NCI-H748 (cell line): Measurements from ENCODE around the gene CDH18.

Experiments
- DNase-seq: peaks from one replicate; lab custom pipeline; 2025; ENCODE audit not compliant: unreplicated experiment; lab: John Stamatoyannopoulos, UW

CDH18 gene

DNA sequence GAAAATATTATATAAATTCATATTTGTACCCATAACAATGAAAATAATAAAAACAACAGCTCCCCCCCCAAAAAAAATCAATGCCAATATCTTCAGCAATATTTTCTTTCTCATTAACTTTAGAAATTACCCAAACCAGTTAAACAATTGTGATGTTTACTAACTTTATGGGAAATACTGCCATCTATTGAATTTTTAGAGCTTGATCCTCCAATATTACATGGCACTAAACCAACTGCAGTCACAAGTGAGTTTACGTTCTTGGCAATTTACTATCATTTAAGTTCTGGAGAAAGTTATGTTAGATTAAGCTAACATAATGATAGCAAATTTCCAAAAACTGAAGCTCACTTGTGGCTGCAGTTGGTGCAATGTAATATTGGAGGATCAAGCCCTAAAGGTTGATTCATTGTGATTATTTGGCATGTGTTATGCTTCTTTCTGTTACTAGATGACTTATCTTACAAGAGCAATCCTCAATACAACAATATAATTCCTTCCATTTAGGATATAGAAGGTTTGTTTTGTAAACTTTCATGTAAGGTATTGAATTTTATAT, 379.5 kb downstream of the CDH18 start:
- DNase-seq, result peak; percentile 74

DNA sequence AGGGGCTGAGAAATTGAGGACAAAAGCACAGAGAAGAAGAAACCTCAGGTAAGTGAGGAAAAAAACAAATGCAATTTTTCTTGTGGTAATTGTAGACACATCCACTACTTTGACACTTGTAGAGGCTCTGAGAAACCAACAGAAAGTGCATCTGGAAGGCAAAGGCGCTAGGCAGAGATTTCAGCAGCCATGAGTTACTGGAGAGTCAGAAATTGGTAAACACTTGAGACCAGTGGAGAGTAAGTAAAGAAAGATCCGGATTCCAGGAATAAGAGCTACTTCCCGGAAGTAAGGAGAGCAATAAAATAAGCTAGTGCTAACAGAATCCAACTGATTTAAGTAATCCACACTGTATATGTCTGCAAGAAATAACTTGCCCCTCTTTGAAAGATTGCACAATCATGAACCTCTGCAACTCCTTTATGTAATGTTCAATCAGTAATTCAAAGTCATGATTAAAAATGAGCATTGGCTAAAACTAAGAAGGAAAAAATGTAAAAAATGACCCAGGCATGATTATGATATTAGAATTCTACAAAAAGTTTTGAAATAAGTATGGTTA, 382.1 kb downstream of the CDH18 start:
- DNase-seq, result peak; percentile 36

DNA sequence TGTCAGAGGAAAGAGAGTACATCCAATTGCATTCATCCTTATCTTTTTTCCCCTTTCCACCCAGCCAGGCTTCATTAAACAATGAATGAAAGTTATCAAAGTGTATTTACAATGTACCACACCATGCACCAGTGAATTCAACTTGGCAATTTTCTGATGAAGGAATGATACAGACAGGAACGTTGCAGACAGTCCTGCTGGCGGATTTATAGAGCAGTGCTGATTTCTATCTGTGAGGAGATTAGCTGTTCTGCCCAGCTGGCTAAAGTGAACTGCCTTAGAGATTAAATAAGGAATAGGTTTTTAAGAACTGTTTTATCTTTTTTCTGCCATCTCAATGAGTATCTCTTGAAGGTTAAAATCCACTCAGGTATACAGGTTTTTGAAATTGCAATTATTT, 403.9 kb downstream of the CDH18 start:
- no peak for DNase-seq

DNA sequence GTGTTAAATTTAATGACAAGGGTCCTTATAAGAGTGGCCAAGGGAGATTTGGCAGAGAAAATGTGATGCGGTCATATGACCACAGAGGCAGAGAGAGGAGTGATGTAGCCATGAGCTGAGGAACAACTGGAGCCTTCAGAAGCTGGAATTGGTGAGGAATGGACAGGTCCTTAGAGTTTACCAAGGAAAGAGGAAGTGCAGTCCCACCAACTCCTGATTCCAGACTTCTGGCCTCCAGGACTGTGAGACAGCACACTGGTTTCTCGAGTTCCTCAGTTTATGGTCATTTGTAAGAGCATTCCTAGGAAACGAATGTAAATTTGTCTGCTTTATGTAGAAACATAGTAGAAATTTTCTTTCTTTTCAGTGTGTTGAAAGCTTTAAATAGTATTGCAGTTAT, 410.1 kb downstream of the CDH18 start:
- no peak for DNase-seq

DNA sequence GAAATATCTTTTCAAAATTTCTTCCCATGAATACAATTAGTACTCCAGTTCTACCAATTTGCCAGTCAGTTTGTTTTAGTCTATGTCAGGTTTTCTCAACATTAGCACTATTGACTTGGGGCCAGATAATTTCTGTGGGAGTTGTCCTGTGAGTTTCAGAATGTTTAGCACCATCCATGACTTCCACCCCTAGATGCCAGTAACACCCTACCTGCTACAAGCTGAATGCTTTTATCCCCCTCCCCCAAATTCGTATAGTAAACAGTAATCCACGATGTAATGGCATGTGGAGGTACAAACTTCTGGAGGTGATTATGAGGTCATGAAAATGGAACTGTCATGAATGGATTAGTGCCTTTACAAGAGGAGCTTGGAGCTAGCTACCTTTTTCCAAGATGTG, 420.0 kb downstream of the CDH18 start:
- no peak for DNase-seq

DNA sequence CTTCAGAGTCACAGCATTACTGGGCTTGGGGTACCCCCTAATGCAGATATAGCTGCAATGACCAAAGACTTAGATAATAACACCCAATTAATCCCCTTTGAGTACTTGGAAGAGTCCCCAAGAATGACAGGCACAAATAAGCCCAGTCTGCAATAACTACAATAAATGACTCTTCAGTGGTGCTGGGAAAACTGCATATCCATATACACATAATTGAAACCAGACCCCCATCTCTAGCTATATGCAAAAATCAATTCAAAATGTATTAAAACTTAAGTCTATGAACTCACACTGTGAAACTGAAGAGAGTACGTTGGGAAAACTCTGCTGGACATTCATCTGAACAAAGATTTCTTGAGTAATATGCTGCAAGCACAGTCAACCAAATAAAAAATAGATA, 422.5 kb downstream of the CDH18 start:
- DNase-seq, result no peak

DNA sequence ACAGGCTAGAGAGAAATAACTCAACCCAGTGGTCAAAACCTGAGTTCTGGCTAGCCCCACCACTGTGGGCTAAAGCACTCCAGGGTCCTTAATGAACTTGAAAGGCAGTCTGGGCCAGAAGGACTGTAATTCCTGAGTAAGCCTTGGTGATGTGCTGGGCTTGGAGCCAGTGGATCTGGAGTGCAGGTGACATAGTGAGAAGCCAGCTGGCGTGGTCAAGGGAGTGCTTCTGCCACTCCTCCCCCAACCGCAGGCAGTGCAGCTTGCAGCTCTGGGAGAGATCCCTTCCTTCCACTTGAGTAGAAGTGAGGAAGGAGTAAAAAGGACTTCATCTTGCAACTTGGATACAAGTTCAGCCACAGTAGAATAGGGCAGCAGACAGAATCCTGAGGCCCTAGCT, 424.0 kb downstream of the CDH18 start:
- DNase-seq, result peak; percentile 27

DNA sequence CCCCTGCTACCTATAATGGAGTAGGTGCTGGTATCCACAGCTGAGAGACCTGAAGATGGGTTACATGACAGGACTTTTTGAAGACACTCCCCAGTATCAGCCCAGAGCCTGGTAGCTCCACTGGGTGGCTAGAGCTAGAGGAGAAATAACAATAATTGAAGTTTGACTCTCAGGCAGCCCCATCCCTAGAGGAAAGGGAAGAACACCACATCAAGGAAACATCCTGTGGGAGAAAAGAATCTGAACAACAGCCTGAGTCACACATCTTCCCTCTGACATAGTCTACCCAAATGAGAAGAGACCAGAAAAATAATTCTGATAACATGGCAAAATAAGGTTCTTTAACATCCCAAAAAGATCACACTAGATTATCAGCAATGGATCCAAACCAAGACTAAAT, 432.1 kb downstream of the CDH18 start:
- DNase-seq, result no peak

DNA sequence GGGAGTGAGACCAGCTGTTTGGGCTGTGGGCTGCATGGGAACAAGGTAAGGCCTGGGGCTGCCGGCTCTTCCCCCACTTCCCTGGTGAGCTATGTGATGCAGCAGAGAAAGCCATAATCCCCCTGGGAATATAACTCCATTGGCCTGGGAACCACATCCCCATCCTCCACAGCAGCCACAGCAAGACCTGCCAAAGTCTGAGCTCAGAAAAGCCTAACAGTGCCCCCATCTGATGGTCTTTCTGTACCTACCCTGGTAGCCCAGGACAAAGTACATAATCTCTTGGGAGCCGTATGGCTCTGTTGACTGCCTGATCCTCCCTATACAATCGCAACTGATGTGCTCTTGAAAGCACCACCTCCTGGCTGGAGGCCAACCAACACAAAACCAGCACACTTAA, 432.6 kb downstream of the CDH18 start:
- DNase-seq, result peak; percentile 65

DNA sequence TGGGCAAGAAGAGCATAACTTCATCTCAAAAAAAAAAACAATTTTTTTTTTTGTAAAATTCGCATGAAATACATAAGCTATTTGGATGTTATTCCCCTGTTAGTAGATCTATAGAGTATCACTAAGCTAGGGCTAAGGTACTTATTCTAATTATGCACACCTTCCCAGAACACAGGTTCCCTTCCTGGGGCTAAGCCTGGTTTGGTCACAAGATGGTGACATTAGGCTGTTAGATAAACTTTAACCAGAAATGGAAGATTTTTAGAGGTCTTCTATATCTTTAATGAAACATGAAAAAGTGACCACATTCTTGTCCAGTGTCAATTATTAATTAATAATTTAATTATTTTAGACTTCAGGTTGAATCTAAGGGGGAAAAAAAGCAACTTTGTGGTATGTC, 433.5 kb downstream of the CDH18 start:
- DNase-seq, result no peak

DNA sequence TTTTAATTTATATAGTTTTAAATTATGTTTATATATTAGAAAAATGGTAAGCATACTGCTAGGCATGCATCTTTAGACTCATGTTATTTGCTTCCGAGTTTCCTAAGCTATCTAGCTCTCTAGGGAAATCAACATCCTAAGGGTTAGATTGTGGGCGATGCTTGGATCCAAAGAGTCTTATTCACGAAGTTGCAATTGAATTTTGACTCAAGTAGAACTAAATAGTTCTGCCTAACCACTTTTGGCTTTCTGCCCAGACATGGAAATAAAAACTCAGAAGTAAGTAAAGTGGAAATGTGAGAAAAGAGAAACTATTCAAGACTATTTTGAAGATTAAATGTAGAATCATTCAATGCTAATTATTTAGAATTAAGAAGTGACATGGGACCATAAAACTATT, 440.4 kb downstream of the CDH18 start:
- no peak for DNase-seq

DNA sequence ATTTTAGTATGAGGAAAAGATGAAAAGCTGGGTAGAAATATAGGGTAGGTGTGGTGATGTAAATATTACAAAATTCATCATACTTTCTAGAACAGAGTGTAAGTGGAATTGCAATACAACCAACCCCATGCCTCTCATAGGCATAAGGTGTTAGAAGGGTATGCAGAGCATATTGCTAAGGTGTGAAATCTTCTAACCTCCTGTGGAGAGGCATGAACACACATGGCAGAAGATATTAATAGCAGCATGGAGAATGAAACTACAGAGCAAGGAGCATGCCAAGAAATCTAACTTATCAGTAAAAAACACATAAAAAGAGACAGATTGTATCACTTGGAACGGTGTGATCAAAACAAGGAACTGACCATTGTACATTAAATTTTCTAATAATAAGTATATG, 441.5 kb downstream of the CDH18 start:
- DNase-seq, result no peak

DNA sequence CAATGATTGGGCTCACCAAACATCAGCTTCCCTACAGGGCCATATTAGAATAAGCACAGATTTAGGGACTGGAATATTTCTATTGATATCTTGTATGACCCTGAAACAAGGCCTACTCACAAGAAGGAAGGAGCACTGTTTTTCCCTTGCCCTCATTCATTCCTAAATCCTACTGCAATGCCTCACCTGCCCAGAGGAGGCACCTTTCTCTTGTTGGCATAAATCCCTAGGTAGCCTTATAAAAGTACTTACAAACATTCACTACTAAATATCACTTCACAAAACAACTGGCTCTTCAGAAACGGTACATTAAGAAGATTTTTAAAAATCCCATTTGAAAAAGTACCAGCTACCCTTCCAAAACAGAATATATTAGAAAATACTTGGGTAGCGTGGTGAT, 449.4 kb downstream of the CDH18 start:
- no peak for DNase-seq

DNA sequence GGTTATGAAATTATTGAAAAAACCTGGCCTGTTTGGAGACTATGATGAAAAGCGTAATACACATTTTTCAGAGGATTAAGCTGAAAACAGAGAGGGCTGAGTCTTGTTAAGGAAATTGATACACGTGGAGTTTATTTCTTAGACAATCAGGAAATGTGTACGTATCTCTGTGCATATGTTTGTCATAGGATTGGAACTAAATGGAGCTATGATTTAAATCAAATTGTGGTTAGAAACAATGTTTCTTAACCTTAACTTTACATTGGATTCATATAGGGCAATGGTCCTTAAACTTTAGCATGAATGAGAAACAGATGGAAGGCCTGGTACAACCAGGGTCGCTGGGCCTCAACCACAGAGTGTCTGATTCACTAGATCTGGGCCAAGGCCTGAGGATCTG, 451.6 kb downstream of the CDH18 start:
- no peak for DNase-seq

DNA sequence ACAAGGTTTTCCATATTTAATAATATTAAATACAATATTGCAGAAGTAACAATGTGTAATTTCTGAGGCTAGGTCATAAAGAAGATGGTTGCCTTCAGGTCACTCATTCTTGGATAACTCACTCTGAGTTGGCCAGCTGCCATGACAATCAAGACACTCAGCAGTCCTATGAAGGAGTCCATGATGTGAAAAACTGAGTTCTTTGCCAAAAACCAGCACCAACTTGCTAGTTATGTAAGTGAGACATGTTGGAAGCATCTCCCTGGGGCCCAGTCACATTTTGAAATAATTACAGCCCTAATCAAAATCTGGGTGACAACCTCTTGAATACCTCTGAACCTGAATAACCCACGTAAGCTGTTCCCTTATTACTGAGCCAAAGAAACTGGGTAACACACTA, 453.2 kb downstream of the CDH18 start:
- no peak for DNase-seq

DNA sequence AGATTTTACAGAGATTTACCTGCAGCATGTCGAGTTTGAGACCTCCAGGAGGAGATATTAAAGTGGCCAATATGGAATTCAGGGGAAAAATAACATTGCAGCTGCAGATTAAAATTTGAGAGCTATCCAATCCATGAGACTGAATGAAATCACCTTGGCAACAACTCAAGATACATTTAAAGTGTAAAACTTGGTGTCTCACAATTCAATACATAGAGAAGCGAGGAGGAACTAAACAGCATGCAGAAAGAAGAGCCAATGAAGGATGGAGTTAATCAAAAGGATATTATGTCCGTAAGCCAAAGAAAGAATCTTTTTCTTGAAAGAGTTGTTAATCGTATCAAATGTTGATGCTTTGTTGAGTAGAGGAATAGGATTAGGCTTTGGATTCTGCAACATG, 455.1 kb downstream of the CDH18 start:
- DNase-seq, result no peak

DNA sequence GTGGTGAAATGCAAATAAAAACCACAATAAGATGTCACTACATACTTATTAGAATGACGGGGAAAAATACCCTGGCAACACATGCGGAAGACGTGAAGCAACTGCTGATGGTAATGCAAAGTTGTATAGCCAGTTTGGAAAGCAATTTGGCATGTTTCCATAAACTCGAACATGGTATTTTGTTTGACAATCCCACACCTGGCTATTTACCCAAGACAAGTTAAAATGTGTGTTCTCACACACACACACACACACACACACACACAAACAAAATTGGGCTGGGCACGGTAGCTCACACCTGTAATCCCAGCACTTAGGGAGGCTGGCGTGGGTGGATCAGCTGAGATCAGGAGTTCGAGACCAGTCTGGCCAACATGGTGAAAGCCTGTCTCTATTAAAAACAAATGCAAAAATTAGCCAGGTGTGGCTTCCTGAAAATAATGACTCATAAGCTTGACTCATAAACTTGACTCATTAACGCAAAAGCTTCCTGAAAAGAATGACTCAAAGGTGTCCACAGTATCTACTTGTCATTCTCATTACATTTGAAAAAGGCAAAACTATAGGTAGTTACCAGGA, 456.5 kb downstream of the CDH18 start:
- peak; percentile 98 for DNase-seq

DNA sequence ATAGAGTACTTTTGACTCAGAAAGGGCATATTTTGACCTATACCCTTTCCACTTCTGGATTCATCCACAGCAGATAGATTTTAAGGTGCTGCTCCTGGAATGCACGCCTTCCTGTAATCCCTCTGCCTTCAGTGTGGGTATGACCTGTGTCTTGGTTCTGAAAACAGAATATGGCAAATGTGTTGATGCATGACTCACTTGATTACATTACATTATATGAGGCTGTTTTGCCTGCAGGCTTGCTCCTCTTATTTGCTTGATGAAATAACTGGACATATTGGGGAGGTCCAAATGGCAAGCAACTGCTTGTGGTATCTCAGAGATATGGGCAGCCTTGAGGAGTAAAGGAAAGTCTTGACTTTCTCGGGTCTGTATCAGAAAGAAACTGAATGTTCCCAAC, 468.6 kb downstream of the CDH18 start:
- DNase-seq, result no peak

DNA sequence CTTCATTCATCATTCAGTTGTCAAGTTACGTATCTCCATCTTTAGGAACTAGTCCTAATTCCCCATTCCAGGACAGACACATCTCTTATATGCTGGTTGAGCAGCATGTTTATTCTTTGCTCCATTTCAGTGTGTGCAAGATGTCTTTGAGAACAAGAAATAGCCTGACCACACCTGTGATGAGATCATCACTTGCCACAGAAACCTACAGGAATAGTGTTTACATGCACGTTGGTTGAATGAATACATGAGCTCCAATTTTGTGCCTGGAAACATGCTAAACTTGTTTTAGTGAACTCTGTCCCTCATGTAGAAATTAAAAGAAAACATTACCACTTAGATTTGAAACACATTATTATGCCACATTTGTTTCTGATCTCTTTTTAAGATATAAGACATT, 489.1 kb downstream of the CDH18 start:
- DNase-seq, result peak; percentile 36

DNA sequence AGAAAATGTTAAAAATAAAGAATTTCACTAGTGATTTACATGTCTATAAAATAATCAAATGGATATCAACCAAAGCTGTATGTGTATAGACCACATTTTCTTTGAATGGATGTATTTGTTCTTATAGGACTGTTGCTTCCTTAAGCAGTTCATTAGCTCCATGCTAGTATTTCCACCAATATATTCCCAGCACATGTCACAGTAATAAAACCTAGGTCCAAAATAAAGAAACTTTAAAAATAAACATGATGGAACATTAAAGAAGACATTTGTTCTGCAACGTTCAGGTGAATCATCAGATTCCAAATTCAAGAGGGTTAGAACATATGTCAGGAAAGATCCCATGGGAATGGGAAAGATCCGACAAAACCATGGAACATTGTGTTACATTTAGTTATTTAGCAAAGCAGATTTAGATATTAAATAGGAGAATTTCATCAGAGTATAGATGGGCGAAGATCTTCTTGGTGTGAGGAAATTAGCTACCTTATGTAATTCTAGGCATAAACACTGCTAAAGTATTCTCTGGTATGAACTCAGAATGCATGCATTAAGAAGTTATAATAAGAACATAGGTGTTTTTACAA, 490.7 kb downstream of the CDH18 start:
- no peak for DNase-seq

DNA sequence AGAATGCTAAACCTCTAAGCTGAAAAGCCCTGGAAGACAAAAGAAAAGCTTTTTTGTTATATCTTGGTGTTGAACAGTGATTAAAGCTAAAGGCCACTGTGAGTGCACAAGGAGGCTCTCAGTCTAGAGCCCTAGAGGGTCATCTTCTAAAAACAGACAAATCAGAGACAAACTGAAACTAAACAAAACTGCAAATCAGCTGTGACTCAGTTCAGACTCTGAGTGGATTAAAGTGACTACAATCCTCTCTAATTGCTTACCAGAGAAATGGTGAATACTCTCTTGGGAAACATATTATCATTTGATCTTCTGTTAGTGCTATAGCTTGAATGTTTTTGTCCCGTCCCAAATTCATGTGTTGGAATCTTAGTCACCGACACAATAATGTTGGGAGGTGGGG, 491.9 kb downstream of the CDH18 start:
- no peak for DNase-seq

DNA sequence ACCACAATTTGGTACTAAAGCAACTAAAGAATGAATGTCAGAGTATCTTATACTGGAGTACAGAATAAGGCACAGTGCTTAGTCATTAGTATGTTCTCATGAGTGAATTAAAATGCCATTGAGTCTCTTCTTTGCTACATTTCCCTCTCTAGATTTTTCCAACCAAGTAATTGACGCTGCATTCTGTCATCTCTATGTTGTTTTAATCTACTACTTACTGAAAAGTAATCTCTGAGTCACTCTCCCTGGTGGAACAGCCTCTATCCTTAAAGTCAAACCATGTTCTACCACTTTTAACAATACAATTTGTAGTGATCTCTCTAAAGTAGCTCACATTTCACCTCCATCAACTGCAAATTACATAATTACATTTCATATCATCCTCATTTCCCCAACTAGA, 495.1 kb downstream of the CDH18 start:
- DNase-seq, result no peak

DNA sequence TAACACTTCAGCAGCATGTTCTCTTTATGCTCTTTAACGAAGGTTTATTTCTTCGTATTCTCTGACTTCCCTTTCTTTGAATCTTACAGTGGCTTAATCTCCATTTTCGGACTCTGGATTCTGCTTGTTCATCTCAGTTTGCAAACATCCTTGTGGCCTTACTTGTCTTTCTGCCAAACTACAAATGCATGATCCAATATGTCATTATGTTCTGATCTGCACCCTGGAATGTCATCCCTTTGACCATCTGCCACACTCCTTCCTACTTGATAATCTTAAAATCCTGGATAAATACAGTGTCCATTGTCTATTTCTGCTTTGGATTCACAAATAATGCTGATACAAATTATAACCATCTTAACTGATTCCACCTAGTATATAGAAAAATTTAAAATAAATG, 499.2 kb downstream of the CDH18 start:
- no peak for DNase-seq
